ENCODE measurements around the gene FBXO44. TPM values are rescaled to one million over a fixed set of nuclear protein-coding genes. Genes with fewer than 3 reads are reported as not detected.

Gene FBXO44
- polyA plus RNA-seq, 3 donors = 1.5 to 17.8 (median 2.0) TPM

DNA sequence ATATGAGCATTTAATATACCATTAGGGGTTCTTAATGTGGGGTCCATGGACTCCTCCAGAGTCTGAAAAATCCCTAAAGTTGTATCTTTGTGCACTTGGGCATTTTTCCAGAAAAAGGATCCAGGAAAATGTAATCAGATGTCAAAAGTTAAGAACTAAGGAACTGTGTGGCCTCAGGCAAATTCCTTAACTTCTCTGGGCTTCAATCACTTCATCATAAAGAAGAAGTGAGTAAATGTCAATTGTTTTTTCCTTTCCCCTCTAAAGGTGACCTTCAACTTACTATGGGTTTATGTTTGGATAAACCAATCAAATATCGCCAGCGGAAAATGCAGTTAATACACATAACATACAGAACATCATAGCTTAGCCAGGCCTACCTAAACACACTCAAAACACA is 23.8 kb downstream of the FBXO44 start:
- no peaks in the 10 kb centered on the region for H4K20me1 ChIP-seq (ENCODE audit: insufficient read depth, low read length)
- no CpG with 5 or more reads among the region's 2 CpGs for WGBS (ENCODE audit: insufficient coverage)
- no peak overlapping the region for H3K4me2 ChIP-seq (replicated peaks; ENCODE audit: extremely low read depth, low read length, poor library complexity, severe bottlenecking)
- no peaks in the 10 kb centered on the region for H3K9me3 ChIP-seq (replicated peaks in 1 of 2; ENCODE audit: control insufficient read depth in 1 of 2, insufficient read depth in 1 of 2, low read length in 2 of 2)
- H3K4me3 ChIP-seq (replicated peaks in 1 of 3; ENCODE audit: low read depth in 2 of 3, low read length in 3 of 3) = no peak overlapping the region
- no peaks in the 10 kb centered on the region for H3K9me3 Mint-ChIP-seq
- H3K4me3 Mint-ChIP-seq = no peak overlapping the region
- H3K4me1 ChIP-seq (ENCODE audit: control insufficient read depth in 1 of 2, insufficient read depth in 2 of 2, low read length in 2 of 2) = peaks cover 11 to 25% of the 10 kb centered on the region in 2 donors
- peaks cover 20 to 37% of the 10 kb centered on the region in 2 donors for H3K36me3 ChIP-seq (replicated peaks in 1 of 2; ENCODE audit: control insufficient read depth in 1 of 2, insufficient read depth in 2 of 2, low read length in 2 of 2)
- peaks cover 6% of the 10 kb centered on the region for H3K79me2 ChIP-seq (ENCODE audit: insufficient read depth, low read length)
- no peak overlapping the region for H2AFZ ChIP-seq (ENCODE audit: insufficient read depth, low read depth, low read length, poor library complexity, severe bottlenecking)
- H3K27ac ChIP-seq (ENCODE audit: low read depth in 1 of 2, low read length in 2 of 2) = no peak overlapping the region
- peaks cover 26 to 46% of the 10 kb centered on the region in 2 donors for H3K36me3 Mint-ChIP-seq
- H3K9ac ChIP-seq (ENCODE audit: insufficient read depth, low read length, poor library complexity, severe bottlenecking) = no peak overlapping the region
- peaks cover 0 to 4% of the 10 kb centered on the region in 2 donors for H3K27me3 ChIP-seq (ENCODE audit: control insufficient read depth in 2 of 2, insufficient read depth in 2 of 2, low read length in 2 of 2)
- no peak for DNase-seq
- H3K4me1 Mint-ChIP-seq = peaks cover 21% of the 10 kb centered on the region
- H3K27me3 Mint-ChIP-seq (ENCODE audit: low read depth in 3 of 3) = peaks cover 0 to 9% (median 2%) of the 10 kb centered on the region in 3 donors
- intact Hi-C loops (cut with micrococcal nuclease) = no loop called here
- peak overlapping the region in 1 of 7 donors; percentile 0 for H3K27ac Mint-ChIP-seq
- TF ChIP-seq, protein P1, sequence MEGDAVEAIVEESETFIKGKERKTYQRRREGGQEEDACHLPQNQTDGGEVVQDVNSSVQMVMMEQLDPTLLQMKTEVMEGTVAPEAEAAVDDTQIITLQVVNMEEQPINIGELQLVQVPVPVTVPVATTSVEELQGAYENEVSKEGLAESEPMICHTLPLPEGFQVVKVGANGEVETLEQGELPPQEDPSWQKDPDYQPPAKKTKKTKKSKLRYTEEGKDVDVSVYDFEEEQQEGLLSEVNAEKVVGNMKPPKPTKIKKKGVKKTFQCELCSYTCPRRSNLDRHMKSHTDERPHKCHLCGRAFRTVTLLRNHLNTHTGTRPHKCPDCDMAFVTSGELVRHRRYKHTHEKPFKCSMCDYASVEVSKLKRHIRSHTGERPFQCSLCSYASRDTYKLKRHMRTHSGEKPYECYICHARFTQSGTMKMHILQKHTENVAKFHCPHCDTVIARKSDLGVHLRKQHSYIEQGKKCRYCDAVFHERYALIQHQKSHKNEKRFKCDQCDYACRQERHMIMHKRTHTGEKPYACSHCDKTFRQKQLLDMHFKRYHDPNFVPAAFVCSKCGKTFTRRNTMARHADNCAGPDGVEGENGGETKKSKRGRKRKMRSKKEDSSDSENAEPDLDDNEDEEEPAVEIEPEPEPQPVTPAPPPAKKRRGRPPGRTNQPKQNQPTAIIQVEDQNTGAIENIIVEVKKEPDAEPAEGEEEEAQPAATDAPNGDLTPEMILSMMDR (IDR thresholded peaks at IDR 0.05) = no peak

DNA sequence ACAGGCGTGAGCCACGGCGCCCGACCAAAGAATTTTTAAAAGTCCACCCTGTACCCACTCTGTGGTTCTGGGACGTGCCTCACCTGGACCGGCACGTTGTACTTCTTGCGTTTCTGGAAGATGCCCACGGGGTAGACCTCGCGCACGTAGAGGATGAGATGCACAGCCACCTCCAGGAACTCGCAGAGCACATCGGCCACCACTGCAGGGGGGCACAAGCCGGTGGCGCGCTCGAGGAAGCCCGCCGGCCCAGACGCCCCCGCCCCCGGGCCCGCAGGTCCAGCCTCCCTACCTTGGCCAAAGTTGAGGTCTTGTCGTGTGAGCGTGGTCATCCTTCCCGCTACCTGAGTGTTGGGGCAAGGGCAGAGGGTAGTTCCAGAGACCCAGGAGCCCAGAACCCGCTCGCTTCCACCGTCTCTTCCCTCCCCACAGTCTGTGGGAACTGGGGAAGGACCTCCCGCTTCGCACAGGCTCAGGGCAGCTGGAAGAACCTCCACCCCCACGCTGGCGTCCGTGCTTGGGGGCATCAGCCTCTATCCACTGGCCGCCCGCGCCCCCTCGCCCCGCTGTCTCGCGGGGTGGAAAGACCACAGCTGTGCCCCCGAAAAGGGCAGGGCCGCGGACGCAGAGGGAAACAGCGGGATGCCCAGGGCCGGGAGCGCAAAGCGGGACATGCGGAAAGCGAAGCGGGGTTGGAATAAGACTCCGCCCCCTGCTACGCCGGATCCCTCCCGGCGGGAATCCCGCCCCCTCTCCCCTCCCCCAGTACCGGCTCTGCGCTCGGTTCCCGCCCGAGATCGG is 25.8 kb downstream of the FBXO44 start:
- H3K27ac Mint-ChIP-seq = peak overlapping the region in 3 of 7 donors; percentile 15 to 91 (median 85)
- DNase-seq = no peak
- H3K27me3 ChIP-seq (ENCODE audit: control insufficient read depth in 2 of 2, insufficient read depth in 2 of 2, low read length in 2 of 2) = peaks cover 0 to 7% of the 10 kb centered on the region in 2 donors
- H3K9ac ChIP-seq (ENCODE audit: insufficient read depth, low read length, poor library complexity, severe bottlenecking) = peak overlapping the region; percentile 78
- H3K9me3 ChIP-seq (replicated peaks in 1 of 2; ENCODE audit: control insufficient read depth in 1 of 2, insufficient read depth in 1 of 2, low read length in 2 of 2) = no peaks in the 10 kb centered on the region
- peaks cover 11 to 25% of the 10 kb centered on the region in 2 donors for H3K4me1 ChIP-seq (ENCODE audit: control insufficient read depth in 1 of 2, insufficient read depth in 2 of 2, low read length in 2 of 2)
- whole genome bisulfite sequencing (ENCODE audit: insufficient coverage) = 12% methylated on average over 57 of the region's 65 CpGs
- TF ChIP-seq, protein P1 (IDR thresholded peaks at IDR 0.05) = no peak
- peaks cover 0 to 15% (median 6%) of the 10 kb centered on the region in 3 donors for H3K27me3 Mint-ChIP-seq (ENCODE audit: low read depth in 3 of 3)
- H3K4me3 ChIP-seq (replicated peaks in 1 of 3; ENCODE audit: low read depth in 2 of 3, low read length in 3 of 3) = peak overlapping the region; percentile 58 to 94 (median 92)
- H3K36me3 ChIP-seq (replicated peaks in 1 of 2; ENCODE audit: control insufficient read depth in 1 of 2, insufficient read depth in 2 of 2, low read length in 2 of 2) = peaks cover 4 to 19% of the 10 kb centered on the region in 2 donors
- peak overlapping the region; percentile 88 to 92 for H3K4me3 Mint-ChIP-seq
- H3K79me2 ChIP-seq (ENCODE audit: insufficient read depth, low read length) = peaks cover 6% of the 10 kb centered on the region
- peak overlapping the region; percentile 26 to 68 for H3K27ac ChIP-seq (ENCODE audit: low read depth in 1 of 2, low read length in 2 of 2)
- no peaks in the 10 kb centered on the region for H4K20me1 ChIP-seq (ENCODE audit: insufficient read depth, low read length)
- intact Hi-C loops (cut with micrococcal nuclease) = no loop called here
- H3K9me3 Mint-ChIP-seq = peaks cover 0 to 3% (median 0%) of the 10 kb centered on the region in 7 donors
- peaks cover 21% of the 10 kb centered on the region for H3K4me1 Mint-ChIP-seq
- H3K4me2 ChIP-seq (replicated peaks; ENCODE audit: extremely low read depth, low read length, poor library complexity, severe bottlenecking) = peak overlapping the region; percentile 92
- peak overlapping the region; percentile 88 for H2AFZ ChIP-seq (ENCODE audit: insufficient read depth, low read depth, low read length, poor library complexity, severe bottlenecking)
- H3K36me3 Mint-ChIP-seq = peaks cover 10 to 27% of the 10 kb centered on the region in 2 donors
